Endodermal cell (in vitro differentiated cells): Measurements from ENCODE around the gene STX10. TPM values are rescaled to one million over a fixed set of nuclear protein-coding genes. Genes with fewer than 3 reads are reported as not detected.

ENCODE experiments used
- DNase-seq: peaks from one replicate; pipeline ENCODE4 v3.0.0-alpha.2; 2017
- H3K27ac ChIP-seq: 2 replicates; pipeline ENCODE4 v1.5.1; 2013; ENCODE audit warnings: mild to moderate bottlenecking, low read depth, low read length, moderate library complexity
- H3K27me3 ChIP-seq: 2 replicates; pipeline ENCODE4 v1.6.1; 2013; ENCODE audit warnings: mild to moderate bottlenecking, low read length, moderate library complexity; ENCODE audit not compliant: insufficient read depth, control insufficient read depth, poor library complexity, severe bottlenecking
- H3K36me3 ChIP-seq: 2 replicates; pipeline ENCODE4 v1.7.0; 2013; ENCODE audit warnings: mild to moderate bottlenecking, low read length, moderate library complexity; ENCODE audit not compliant: control insufficient read depth, insufficient read depth
- H3K4me1 ChIP-seq: one replicate; pipeline ENCODE4 v1.7.0; 2013; ENCODE audit warnings: low read length; ENCODE audit not compliant: control insufficient read depth, insufficient read depth
- H3K4me3 ChIP-seq: 2 replicates; pipeline ENCODE4 v1.5.1; 2013; ENCODE audit warnings: mild to moderate bottlenecking, low read length, moderate library complexity
- H3K9ac ChIP-seq: 2 replicates; pipeline ENCODE4 v1.6.1; 2013; ENCODE audit warnings: mild to moderate bottlenecking, low read length, moderate library complexity; ENCODE audit not compliant: poor library complexity, severe bottlenecking; ENCODE audit errors: extremely low read depth
- H3K9me3 ChIP-seq: 2 replicates; pipeline ENCODE4 v1.6.1; 2013; ENCODE audit warnings: mild to moderate bottlenecking, low read length, moderate library complexity; ENCODE audit not compliant: control insufficient read depth
- H3K27ac Mint-ChIP-seq: 2 replicates; pipeline ENCODE4 v1.8.0; 2020; ENCODE audit warnings: mixed read lengths
- H3K27me3 Mint-ChIP-seq: 2 replicates; pipeline ENCODE4 v1.8.0; 2021; ENCODE audit warnings: mild to moderate bottlenecking, mixed read lengths; ENCODE audit not compliant: insufficient read depth
- H3K36me3 Mint-ChIP-seq: 2 replicates; pipeline ENCODE4 v1.8.0; 2020; ENCODE audit warnings: low read depth, mixed read lengths
- H3K4me1 Mint-ChIP-seq: 2 replicates; pipeline ENCODE4 v1.8.0; 2020; ENCODE audit warnings: mixed read lengths
- H3K4me3 Mint-ChIP-seq: 2 replicates; pipeline ENCODE4 v1.8.0; 2020; ENCODE audit warnings: mild to moderate bottlenecking, moderate library complexity, mixed read lengths
- H3K9me3 Mint-ChIP-seq: 2 replicates; pipeline ENCODE4 v1.8.0; 2020; ENCODE audit warnings: mild to moderate bottlenecking, mixed read lengths
- CTCF ChIP-seq: fragments of 200-600 bp; sonication (generic); conservative IDR thresholded peaks from 2 replicates; pipeline ENCODE4 v1.5.0; 2021; ENCODE audit warnings: antibody characterized with exemption, mild to moderate bottlenecking
- WGBS, 2 experiments: methylation state at CpG; one replicate each; pipeline versions ENCODE4 v1.1.5 to v1.1.7; 2013; ENCODE audit warnings: missing lambda C conversion rate in 2 of 2, mixed read lengths in 1 of 2; ENCODE audit not compliant: insufficient coverage in 1 of 2, insufficient read length in 1 of 2; 5-methylcytosine and 5-hydroxymethylcytosine counted together
- total RNA-seq, 2 donors: library from RNA; stranded (reverse); fragmentation: NEBNext Ultra II Directional in 1 of 2; extraction: Animal tissue kit (Norgen Biotek cat#: 25700) in 1 of 2; gene quantifications; 2 replicates in 1 of 2; 3 replicates in 1 of 2; pipeline ENCODE4 v1.2.1, GENCODE V29; 2021

Gene STX10
- total RNA-seq, 2 donors from 2014 or later = 30.8 to 34.8 TPM

- peaks cover 10% of the 10 kb centered on the region for H3K4me1 Mint-ChIP-seq
- Histone ChIP-seq H3K9ac (no peak overlapping the region), H3K27me3 (peaks cover 62% of the 10 kb centered on the region), H3K4me3 (no peak overlapping the region), H3K36me3 (no peaks in the 10 kb centered on the region), H3K9me3 (no peaks in the 10 kb centered on the region), H3K27ac (no peak overlapping the region), H3K4me1 (no peaks in the 10 kb centered on the region)
- no peaks in the 10 kb centered on the region for H3K9me3 Mint-ChIP-seq
- peaks cover 6% of the 10 kb centered on the region for H3K36me3 Mint-ChIP-seq
- H3K27me3 Mint-ChIP-seq = peaks cover 59% of the 10 kb centered on the region
- H3K27ac Mint-ChIP-seq = no peak overlapping the region
- H3K4me3 Mint-ChIP-seq = peak overlapping the region; percentile 30
- TF ChIP-seq CTCF = peak; percentile 66
- WGBS, 2 experiments = 64 to 73% methylated on average over 10 to 18 of the region's 18 CpGs
- no peak for DNase-seq
These were observed 49.2 kb downstream of the STX10 start for GRCh38 chr19:13100841-13101589.

DNA sequence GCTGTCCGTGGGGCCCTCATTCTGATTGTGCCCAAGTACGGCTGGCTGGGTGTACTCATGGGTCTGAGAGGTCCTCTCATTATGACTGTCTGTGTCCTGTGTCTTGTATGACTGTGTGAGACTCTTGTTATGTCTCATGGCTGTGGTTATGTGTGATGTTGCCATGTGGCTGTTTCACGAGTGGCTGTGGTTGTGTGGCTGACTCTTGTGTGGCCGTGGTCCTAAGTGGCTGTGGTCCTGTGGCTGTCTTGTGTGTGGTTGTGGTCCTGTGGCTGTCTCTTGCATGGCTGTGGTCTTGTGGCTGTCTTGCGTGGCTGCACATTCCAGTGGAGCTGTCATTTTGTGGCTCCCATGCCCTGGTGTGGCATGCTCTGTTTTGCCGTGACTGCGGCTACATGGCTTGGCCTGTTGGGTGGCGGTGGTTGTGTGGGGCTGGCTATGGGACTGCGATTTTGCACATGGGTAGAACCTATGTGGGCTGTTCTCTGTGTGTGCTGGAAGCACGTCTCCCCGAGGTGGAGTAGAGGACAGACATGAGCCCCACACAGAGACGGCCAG is 50.1 kb downstream of the STX10 start:
- Histone ChIP-seq H3K36me3 (no peaks in the 10 kb centered on the region), H3K9ac (no peak overlapping the region), H3K9me3 (no peaks in the 10 kb centered on the region), H3K4me3 (no peak overlapping the region), H3K27me3 (peaks cover 71% of the 10 kb centered on the region), H3K4me1 (no peaks in the 10 kb centered on the region), H3K27ac (no peak overlapping the region)
- Mint-ChIP-seq H3K4me1 (peaks cover 10% of the 10 kb centered on the region), H3K27me3 (peaks cover 67% of the 10 kb centered on the region), H3K36me3 (peaks cover 6% of the 10 kb centered on the region), H3K4me3 (no peak overlapping the region), H3K27ac (no peak overlapping the region), H3K9me3 (no peaks in the 10 kb centered on the region)
- WGBS, 2 experiments = 91 to 96% methylated on average over 3 to 12 of the region's 12 CpGs
- DNase-seq = no peak
- TF ChIP-seq CTCF = no peak

- Histone ChIP-seq H3K27ac (no peak overlapping the region), H3K9me3 (no peaks in the 10 kb centered on the region), H3K27me3 (peaks cover 79% of the 10 kb centered on the region), H3K4me3 (no peak overlapping the region), H3K4me1 (no peaks in the 10 kb centered on the region), H3K36me3 (no peaks in the 10 kb centered on the region), H3K9ac (no peak overlapping the region)
- Mint-ChIP-seq H3K27ac (no peak overlapping the region), H3K36me3 (peaks cover 6% of the 10 kb centered on the region), H3K9me3 (no peaks in the 10 kb centered on the region), H3K4me1 (peaks cover 13% of the 10 kb centered on the region), H3K27me3 (peaks cover 74% of the 10 kb centered on the region), H3K4me3 (no peak overlapping the region)
- DNase-seq = peak; percentile 80
- WGBS, 2 experiments = 22 to 25% methylated on average over 43 to 77 of the region's 77 CpGs
- no peak for TF ChIP-seq CTCF
These were observed 50.8 kb downstream of the STX10 start for GRCh38 chr19:13099073-13099999.
